DND-41 (cell line): ENCODE measurements around the gene MICB.
"Not testable (repeated sequence)": the region's sequence is repeated elsewhere in the genome, so short reads cannot be mapped to it uniquely, and the experiment has no call there.

Source experiments
- ATAC-seq: fragments of 200-7000 bp; cut with Tn5 transposase; 3 replicates; pipeline ENCODE4 v1.9.1; 2021; ENCODE audit warnings: low read depth; ENCODE audit not compliant: insufficient read depth
- DNase-seq: peaks from one replicate; pipeline ENCODE4 v3.0.0-alpha.2; 2020
- H2AFZ ChIP-seq: 2 replicates; pipeline ENCODE4 v1.6.0; 2012; ENCODE audit warnings: low read depth, low read length
- H3K27ac ChIP-seq: 2 replicates; pipeline ENCODE4 v1.5.1; 2012; ENCODE audit warnings: low read length, inconsistent platforms
- H3K27me3 ChIP-seq: fragments of 200-600 bp; sonication (generic); 2 replicates; pipeline ENCODE4 v1.6.0; 2012; ENCODE audit warnings: low read length, mild to moderate bottlenecking, inconsistent platforms; ENCODE audit not compliant: insufficient read depth, poor library complexity
- H3K36me3 ChIP-seq: 2 replicates; pipeline ENCODE4 v1.5.1; 2012; ENCODE audit warnings: low read length, inconsistent platforms; ENCODE audit not compliant: insufficient read depth
- H3K4me1 ChIP-seq: 2 replicates; pipeline ENCODE4 v1.5.1; 2012; ENCODE audit warnings: mild to moderate bottlenecking, low read length; ENCODE audit not compliant: insufficient read depth
- H3K4me2 ChIP-seq: 2 replicates; pipeline ENCODE4 v1.6.0; 2012; ENCODE audit warnings: mild to moderate bottlenecking, moderate library complexity, low read length, inconsistent platforms; ENCODE audit not compliant: insufficient read depth
- H3K4me3 ChIP-seq, 2 experiments: fragments of 200-600 bp in 1 of 2; shearing (Covaris generic) in 1 of 2; 2 replicates each; pipeline ENCODE4 v1.5.1; 2012 to 2016; ENCODE audit warnings: inconsistent platforms in 2 of 2, low read length in 2 of 2, mild to moderate bottlenecking in 2 of 2, low read depth in 1 of 2, moderate library complexity in 1 of 2
- H3K79me2 ChIP-seq: 2 replicates; pipeline ENCODE4 v1.6.0; 2012; ENCODE audit warnings: low read length, inconsistent platforms; ENCODE audit not compliant: insufficient read depth
- H3K9ac ChIP-seq: 2 replicates; pipeline ENCODE4 v1.6.0; 2012; ENCODE audit warnings: low read depth, mild to moderate bottlenecking, inconsistent platforms, low read length, moderate library complexity
- H3K9me3 ChIP-seq: 2 replicates; pipeline ENCODE4 v1.5.1; 2012; ENCODE audit warnings: low read length, moderate library complexity, mild to moderate bottlenecking, inconsistent platforms; ENCODE audit not compliant: insufficient read depth, severe bottlenecking
- H4K20me1 ChIP-seq: 2 replicates; pipeline ENCODE4 v1.6.0; 2012; ENCODE audit warnings: low read length; ENCODE audit not compliant: insufficient read depth
- EZH2 ChIP-seq: IDR thresholded peaks from 3 replicates; pipeline ENCODE4 v1.6.1; 2012; ENCODE audit warnings: borderline replicate concordance, low read depth, mild to moderate bottlenecking, moderate library complexity, low read length, inconsistent platforms; ENCODE audit not compliant: severe bottlenecking
- TF ChIP-seq, protein P1 (sequence below): IDR thresholded peaks from 2 replicates; pipeline ENCODE4 v1.5.1; 2012; ENCODE audit warnings: borderline replicate concordance, low read length, moderate library complexity, mild to moderate bottlenecking; ENCODE audit not compliant: poor library complexity, severe bottlenecking; ENCODE audit errors: extremely low read depth

Gene MICB

DNA sequence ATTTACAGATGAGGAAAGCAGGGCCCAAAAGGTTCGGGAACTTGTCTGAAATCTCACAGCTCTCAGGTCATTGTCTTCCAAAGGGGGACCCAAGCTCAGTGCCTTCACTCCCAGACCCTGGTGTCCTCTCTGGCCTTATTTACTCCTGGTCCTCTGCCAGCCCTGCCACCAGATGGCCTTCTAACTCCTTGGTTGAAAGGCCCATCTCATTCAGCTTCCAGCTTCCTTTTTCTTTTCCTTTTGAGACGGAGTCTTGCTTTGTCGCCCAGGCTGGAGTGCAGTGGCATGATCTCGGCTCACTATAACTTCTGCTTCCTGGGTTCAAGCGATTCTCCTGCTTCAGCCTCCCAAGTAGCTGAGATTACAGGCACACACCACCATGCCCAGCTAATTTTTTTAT is 53.4 kb downstream of the MICB start:
- peaks cover 40% of the 10 kb centered on the region for H3K79me2 ChIP-seq
- H3K4me1 ChIP-seq: peaks cover 32% of the 10 kb centered on the region
- not testable (repeated sequence) for H3K27ac ChIP-seq, H3K4me3 ChIP-seq, H3K4me2 ChIP-seq, H4K20me1 ChIP-seq, H2AFZ ChIP-seq, ATAC-seq, H3K27me3 ChIP-seq, H3K9me3 ChIP-seq
- peaks cover 44% of the 10 kb centered on the region for H3K36me3 ChIP-seq
- H3K9ac ChIP-seq: 0 out of 2 replicates have a peak overlapping the region, but pooled peaks have one; percentile 10
- peak; percentile 57 for DNase-seq
- TF ChIP-seq, protein P1, sequence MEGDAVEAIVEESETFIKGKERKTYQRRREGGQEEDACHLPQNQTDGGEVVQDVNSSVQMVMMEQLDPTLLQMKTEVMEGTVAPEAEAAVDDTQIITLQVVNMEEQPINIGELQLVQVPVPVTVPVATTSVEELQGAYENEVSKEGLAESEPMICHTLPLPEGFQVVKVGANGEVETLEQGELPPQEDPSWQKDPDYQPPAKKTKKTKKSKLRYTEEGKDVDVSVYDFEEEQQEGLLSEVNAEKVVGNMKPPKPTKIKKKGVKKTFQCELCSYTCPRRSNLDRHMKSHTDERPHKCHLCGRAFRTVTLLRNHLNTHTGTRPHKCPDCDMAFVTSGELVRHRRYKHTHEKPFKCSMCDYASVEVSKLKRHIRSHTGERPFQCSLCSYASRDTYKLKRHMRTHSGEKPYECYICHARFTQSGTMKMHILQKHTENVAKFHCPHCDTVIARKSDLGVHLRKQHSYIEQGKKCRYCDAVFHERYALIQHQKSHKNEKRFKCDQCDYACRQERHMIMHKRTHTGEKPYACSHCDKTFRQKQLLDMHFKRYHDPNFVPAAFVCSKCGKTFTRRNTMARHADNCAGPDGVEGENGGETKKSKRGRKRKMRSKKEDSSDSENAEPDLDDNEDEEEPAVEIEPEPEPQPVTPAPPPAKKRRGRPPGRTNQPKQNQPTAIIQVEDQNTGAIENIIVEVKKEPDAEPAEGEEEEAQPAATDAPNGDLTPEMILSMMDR: peak; percentile 51

DNA sequence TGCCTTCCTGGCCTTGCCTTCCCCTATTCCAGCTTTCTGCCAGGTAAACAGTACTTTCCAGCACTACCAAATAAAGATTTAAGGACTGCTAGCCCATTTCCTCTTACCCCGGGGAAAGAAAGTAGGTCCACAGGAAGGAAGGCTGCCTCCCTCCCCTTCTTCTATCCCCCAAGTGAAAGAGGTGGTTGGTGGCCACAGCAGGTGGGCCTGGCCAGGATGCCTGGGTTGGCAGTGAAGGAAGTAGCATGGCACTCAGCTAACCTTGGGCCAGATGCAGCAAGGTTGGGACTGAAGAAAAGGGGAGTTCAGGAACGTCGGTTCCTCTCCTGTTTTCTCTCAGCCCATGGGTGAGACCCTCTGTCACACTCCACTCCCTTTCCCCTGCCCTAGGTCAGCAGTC is 58.4 kb downstream of the MICB start:
- H3K36me3 ChIP-seq: peaks cover 55% of the 10 kb centered on the region
- peak; percentile 32; the same call in 2 of the 3 replicates for ATAC-seq
- no peak overlapping the region for H3K4me2 ChIP-seq

DNA sequence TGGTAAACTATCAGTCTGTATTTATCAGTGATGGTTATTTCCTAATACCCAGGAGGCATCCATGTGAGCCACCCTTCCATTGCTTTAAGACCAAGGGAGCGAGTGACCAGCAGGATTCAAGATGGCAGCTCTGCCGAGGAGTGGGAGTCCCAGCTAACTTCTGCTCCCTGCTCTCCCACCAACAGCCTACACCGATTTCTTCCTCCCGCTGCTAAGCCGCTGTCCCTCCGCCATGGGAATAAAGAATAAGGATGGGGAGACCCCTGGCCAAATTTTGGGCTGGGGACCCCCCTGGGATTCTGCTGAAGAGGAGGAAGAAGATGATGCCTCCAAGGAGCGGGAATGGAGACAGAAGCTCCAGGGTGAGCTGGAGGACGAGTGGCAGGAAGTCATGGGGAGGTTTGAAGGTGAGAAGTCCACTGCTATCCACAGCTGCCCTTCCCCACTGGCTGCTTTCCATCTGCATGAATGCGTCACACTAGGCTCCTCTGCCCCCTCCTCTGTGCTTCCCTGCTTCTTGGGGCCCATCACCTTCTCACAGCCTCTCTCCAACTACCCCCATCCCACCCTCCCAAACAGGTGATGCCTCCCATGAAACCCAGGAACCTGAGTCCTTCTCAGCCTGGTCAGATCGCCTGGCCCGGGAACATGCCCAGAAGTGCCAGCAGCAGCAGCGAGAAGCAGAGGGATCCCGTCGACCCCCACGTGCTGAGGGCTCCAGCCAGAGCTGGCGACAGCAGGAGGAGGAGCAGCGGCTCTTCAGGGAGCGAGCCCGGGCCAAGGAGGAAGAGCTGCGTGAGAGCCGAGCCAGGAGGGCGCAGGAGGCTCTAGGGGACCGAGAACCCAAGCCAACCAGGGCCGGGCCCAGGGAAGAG is 59.7 kb downstream of the MICB start:
- ATAC-seq: no peak
- no peaks in the 10 kb centered on the region; the same call in 1 of the 2 replicates for H3K4me1 ChIP-seq
- H2AFZ ChIP-seq: no peak overlapping the region
- H3K9me3 ChIP-seq: no peaks in the 10 kb centered on the region
- no peak overlapping the region for H3K4me3 ChIP-seq
- H4K20me1 ChIP-seq: 0 out of 2 replicates have a peak, but pooled peaks cover 4% of the 10 kb centered on the region
- TF ChIP-seq, protein P1: no peak
- TF ChIP-seq EZH2: no peak
- H3K9ac ChIP-seq: no peak overlapping the region
- H3K27ac ChIP-seq: no peak overlapping the region
- H3K36me3 ChIP-seq: peaks cover 54% of the 10 kb centered on the region
- no peak overlapping the region for H3K4me2 ChIP-seq
- H3K27me3 ChIP-seq: no peaks in the 10 kb centered on the region
- DNase-seq: no peak
- H3K79me2 ChIP-seq: peaks cover 9% of the 10 kb centered on the region

More for the DNA sequence above, 58.4 kb downstream of the MICB start:
- Histone ChIP-seq H2AFZ (no peak overlapping the region), H3K4me1 (no peaks in the 10 kb centered on the region; the same call in 1 of the 2 replicates), H3K4me3 (no peak overlapping the region), H3K9me3 (no peaks in the 10 kb centered on the region), H3K79me2 (peaks cover 10% of the 10 kb centered on the region), H3K9ac (no peak overlapping the region), H3K27ac (no peak overlapping the region), H4K20me1 (0 out of 2 replicates have a peak, but pooled peaks cover 4% of the 10 kb centered on the region), H3K27me3 (no peaks in the 10 kb centered on the region)
- TF ChIP-seq EZH2: no peak
- TF ChIP-seq, protein P1: no peak
- DNase-seq: peak; percentile 60
